Smooth muscle cell (in vitro differentiated cells): Measurements from ENCODE around the gene SHC1. TPM values are rescaled to one million over a fixed set of nuclear protein-coding genes. Genes with fewer than 3 reads are reported as not detected.
"Not testable (repeated sequence)": the region's sequence is repeated elsewhere in the genome, so short reads cannot be mapped to it uniquely, and the experiment has no call there.

Experiments used
- DNase-seq: peaks from one replicate; lab custom pipeline; 2025; ENCODE audit not compliant: unreplicated experiment; lab: John Stamatoyannopoulos, UW
- H2AFZ ChIP-seq: fragments of 200-600 bp; sonication (generic); 2 replicates; pipeline ENCODE4 v1.6.0; 2016; ENCODE audit warnings: antibody characterized with exemption, low read depth, mild to moderate bottlenecking
- H3F3A ChIP-seq: fragments of 200-600 bp; sonication (generic); 2 replicates; pipeline ENCODE4 v1.6.0; 2017; ENCODE audit warnings: antibody characterized with exemption, low read depth
- H3K27ac ChIP-seq: fragments of 200-600 bp; sonication (generic); 2 replicates; pipeline ENCODE4 v1.5.1; 2016; ENCODE audit warnings: low read depth, mild to moderate bottlenecking
- H3K27me3 ChIP-seq: fragments of 200-600 bp; sonication (generic); 2 replicates; pipeline ENCODE4 v1.6.1; 2016; ENCODE audit warnings: low read depth, mild to moderate bottlenecking
- H3K36me3 ChIP-seq: fragments of 200-600 bp; sonication (generic); 2 replicates; pipeline ENCODE4 v1.5.1; 2016; ENCODE audit warnings: low read depth
- H3K4me1 ChIP-seq: fragments of 200-600 bp; sonication (generic); 2 replicates; pipeline ENCODE4 v1.5.1; 2016; ENCODE audit warnings: low read depth
- H3K4me2 ChIP-seq: fragments of 200-600 bp; sonication (generic); 2 replicates; pipeline ENCODE4 v1.6.0; 2016; ENCODE audit warnings: mild to moderate bottlenecking
- H3K4me3 ChIP-seq: fragments of 200-600 bp; sonication (generic); 2 replicates; pipeline ENCODE4 v1.5.1; 2016; ENCODE audit warnings: mild to moderate bottlenecking
- H3K79me2 ChIP-seq: fragments of 200-600 bp; sonication (generic); 2 replicates; pipeline ENCODE4 v1.6.0; 2016; ENCODE audit warnings: low read depth, mild to moderate bottlenecking
- H3K9ac ChIP-seq: fragments of 200-600 bp; sonication (generic); 2 replicates; pipeline ENCODE4 v1.6.0; 2016; ENCODE audit warnings: low read depth
- H3K9me3 ChIP-seq: fragments of 200-600 bp; sonication (generic); replicated peaks from 2 replicates; pipeline ENCODE4 v1.5.1; 2016; ENCODE audit warnings: low read depth
- H4K20me1 ChIP-seq: fragments of 200-600 bp; sonication (generic); 2 replicates; pipeline ENCODE4 v1.6.0; 2016; ENCODE audit warnings: low read depth
- WGBS: methylation state at CpG from one replicate; pipeline ENCODE4 v1.1.7; 2016; ENCODE audit warnings: low lambda C conversion rate; 5-methylcytosine and 5-hydroxymethylcytosine counted together
- polyA plus RNA-seq: library from polyadenylated mRNA; unstranded; fragments of >200 nt; fragmentation: Nextera tagmentation; extraction: Ambion mirVana; gene quantifications from 2 replicates; pipeline ENCODE4 v1.2.1, GENCODE V29; 2016
- total RNA-seq: library from RNA; depleted of rRNA; stranded (reverse); fragments of >200 nt; gene quantifications from 2 replicates; pipeline ENCODE4 v1.2.3, GENCODE V29; 2014
- TF ChIP-seq, protein P1 (sequence below): fragments of 200-600 bp; sonication (generic); IDR thresholded peaks from 2 replicates; pipeline ENCODE4 v1.5.1; 2017; ENCODE audit warnings: borderline replicate concordance, mild to moderate bottlenecking, antibody characterized with exemption; ENCODE audit not compliant: insufficient read depth, poor library complexity, severe bottlenecking

The SHC1 gene
- total and polyA plus RNA-seq, 2 experiments from 2014 or later: 207 to 249 TPM

DNA sequence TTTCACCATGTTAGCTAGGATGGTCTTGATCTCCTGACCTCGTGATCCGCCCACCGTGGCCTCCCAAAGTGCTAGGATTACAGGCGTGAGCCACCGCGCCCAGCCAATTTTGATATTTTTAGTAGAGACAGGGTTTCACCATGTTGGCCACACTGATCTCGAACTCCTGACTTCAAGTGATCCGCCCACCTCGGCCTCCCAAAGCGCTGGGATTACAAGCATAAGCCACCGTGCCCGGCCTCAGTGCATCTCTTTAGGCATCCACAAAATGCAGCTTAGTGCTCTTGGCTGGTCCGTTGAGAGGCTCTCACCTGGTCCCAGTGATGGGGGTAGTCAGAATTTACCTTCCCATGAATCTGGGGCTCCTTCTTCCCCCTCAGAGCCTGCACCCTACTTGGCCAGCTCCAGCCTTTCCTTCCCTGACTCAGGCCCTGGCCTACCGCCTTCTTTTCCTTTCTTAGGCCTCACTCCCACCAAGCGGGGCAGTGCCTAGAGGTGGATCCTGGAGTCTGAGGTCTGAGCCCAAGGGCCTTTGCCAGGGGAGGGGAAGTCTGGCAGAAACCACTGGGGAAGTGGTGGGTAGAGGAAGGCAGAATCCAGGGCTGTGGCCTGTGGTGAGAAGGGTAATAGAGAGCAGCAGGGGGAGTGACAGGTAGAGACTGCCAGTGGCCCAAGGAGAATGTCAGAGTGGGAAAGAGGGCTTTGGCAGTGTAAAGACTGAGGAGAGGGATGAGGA lies 26.6 kb upstream of the SHC1 start:
- H3K27ac ChIP-seq: no peak overlapping the region
- WGBS: 87% methylated on average over 15 of the region's 15 CpGs
- H3K4me1 ChIP-seq: peaks cover 8% of the 10 kb centered on the region
- no peak for DNase-seq
- no peak overlapping the region for H2AFZ ChIP-seq
- H3K36me3 ChIP-seq: no peaks in the 10 kb centered on the region
- no peak overlapping the region for H3K9ac ChIP-seq
- no peak overlapping the region for H3K4me2 ChIP-seq
- TF ChIP-seq, protein P1, sequence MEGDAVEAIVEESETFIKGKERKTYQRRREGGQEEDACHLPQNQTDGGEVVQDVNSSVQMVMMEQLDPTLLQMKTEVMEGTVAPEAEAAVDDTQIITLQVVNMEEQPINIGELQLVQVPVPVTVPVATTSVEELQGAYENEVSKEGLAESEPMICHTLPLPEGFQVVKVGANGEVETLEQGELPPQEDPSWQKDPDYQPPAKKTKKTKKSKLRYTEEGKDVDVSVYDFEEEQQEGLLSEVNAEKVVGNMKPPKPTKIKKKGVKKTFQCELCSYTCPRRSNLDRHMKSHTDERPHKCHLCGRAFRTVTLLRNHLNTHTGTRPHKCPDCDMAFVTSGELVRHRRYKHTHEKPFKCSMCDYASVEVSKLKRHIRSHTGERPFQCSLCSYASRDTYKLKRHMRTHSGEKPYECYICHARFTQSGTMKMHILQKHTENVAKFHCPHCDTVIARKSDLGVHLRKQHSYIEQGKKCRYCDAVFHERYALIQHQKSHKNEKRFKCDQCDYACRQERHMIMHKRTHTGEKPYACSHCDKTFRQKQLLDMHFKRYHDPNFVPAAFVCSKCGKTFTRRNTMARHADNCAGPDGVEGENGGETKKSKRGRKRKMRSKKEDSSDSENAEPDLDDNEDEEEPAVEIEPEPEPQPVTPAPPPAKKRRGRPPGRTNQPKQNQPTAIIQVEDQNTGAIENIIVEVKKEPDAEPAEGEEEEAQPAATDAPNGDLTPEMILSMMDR: no peak
- H3K27me3 ChIP-seq: no peaks in the 10 kb centered on the region
- no peaks in the 10 kb centered on the region for H4K20me1 ChIP-seq
- H3K9me3 ChIP-seq: no peaks in the 10 kb centered on the region
- no peak overlapping the region for H3K4me3 ChIP-seq
- no peaks in the 10 kb centered on the region for H3K79me2 ChIP-seq
- H3F3A ChIP-seq: peaks cover 10% of the 10 kb centered on the region

DNA sequence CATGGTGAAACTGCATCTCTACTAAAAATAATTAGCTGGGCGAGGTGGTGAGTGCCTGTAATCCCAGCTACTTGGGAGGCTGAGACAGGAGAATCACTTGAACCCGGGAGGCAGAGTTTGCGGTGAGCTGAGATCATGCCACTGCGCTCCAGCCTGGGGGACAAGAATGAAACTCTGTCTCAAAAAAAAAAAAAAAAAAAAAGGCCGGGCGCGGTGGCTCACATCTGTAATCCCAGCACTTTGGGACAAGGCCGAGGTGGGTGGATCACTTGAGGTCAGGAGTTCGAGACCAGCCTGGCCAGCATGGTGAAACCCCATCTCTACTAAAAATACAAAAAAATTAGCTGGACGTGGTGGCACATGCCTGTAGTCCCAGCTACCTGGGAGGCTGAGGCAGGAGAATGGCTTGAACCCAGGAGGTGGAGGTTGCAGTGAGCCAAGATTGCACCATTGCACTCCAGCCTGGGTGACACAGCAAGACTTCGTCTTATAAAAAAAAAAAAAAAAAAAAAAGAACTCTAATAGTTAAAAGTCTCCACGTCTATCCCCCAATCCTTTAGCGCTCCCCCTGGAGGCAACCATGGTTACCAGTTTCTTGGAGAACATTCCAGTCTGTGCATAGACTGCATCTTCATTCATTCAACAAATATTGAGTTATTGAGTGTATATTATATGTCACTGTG lies 24.9 kb upstream of the SHC1 start:
- not testable (repeated sequence) for H3K27ac ChIP-seq, H3K4me3 ChIP-seq, H3K27me3 ChIP-seq, H3K36me3 ChIP-seq, H2AFZ ChIP-seq, DNase-seq, H3K9ac ChIP-seq, H3K9me3 ChIP-seq, H3K79me2 ChIP-seq, H3F3A ChIP-seq, H3K4me1 ChIP-seq, H3K4me2 ChIP-seq, H4K20me1 ChIP-seq
- TF ChIP-seq, protein P1: peak; percentile 39
- WGBS: 61% methylated on average over 10 of the region's 13 CpGs

DNA sequence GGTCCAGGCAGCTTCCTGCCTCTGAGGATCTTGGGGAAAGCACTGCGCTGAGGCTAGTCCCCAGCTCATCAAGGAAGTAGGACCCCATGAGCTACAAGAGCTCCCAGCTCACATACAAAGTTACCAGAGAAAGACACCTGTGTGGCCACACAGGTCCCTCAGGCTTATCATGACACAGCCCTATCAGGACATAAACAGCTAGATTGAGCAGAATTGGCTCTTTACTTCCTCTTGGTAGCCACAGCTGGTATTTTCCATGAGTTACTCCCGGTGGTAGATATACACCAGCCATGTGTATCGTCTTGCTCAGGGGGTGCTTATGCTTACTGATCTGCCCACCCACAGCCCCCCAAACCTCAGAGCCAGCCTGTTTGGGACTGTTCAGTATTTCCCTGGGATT lies 24.0 kb upstream of the SHC1 start:
- Histone ChIP-seq H3K27me3 (no peaks in the 10 kb centered on the region), H3K27ac (no peak overlapping the region), H4K20me1 (no peaks in the 10 kb centered on the region), H3F3A (no peaks in the 10 kb centered on the region), H3K79me2 (no peaks in the 10 kb centered on the region), H3K36me3 (no peaks in the 10 kb centered on the region), H3K9me3 (no peaks in the 10 kb centered on the region), H3K4me1 (peaks cover under 1% of the 10 kb centered on the region), H2AFZ (no peak overlapping the region), H3K4me2 (no peak overlapping the region), H3K4me3 (no peak overlapping the region), H3K9ac (no peak overlapping the region)
- 86% methylated on average over 3 of the region's 3 CpGs for WGBS
- DNase-seq: no peak
- TF ChIP-seq, protein P1: no peak

- Histone ChIP-seq H3K27me3 (no peaks in the 10 kb centered on the region), H3K27ac (no peak overlapping the region), H3K9me3 (no peaks in the 10 kb centered on the region), H3K9ac (no peak overlapping the region), H3F3A (no peaks in the 10 kb centered on the region), H2AFZ (no peak overlapping the region), H3K36me3 (no peaks in the 10 kb centered on the region), H3K79me2 (peaks cover under 1% of the 10 kb centered on the region), H4K20me1 (no peaks in the 10 kb centered on the region), H3K4me1 (no peaks in the 10 kb centered on the region), H3K4me3 (no peak overlapping the region), H3K4me2 (no peak overlapping the region)
- WGBS: 95% methylated on average over 1 of the region's 1 CpG
- no peak for DNase-seq
- TF ChIP-seq, protein P1: no peak
Measured at GRCh38 chr1:154994269-154994587, 23.7 kb upstream of the SHC1 start.
